K562 (cell line): ENCODE results near the gene VPS9D1. TPM values are rescaled to one million over a fixed set of nuclear protein-coding genes. Genes with fewer than 3 reads are reported as not detected.

ENCODE experiments used
- CCNT2 ChIP-seq: IDR thresholded peaks from 2 replicates; pipeline ENCODE4 v1.6.1; 2011; ENCODE audit warnings: borderline replicate concordance, low read depth, mild to moderate bottlenecking, moderate library complexity, mixed read lengths, low read length; ENCODE audit not compliant: insufficient read length; ENCODE audit errors: extremely low read depth
- CHD4 ChIP-seq: fragments of 200-600 bp; sonication (generic); IDR thresholded peaks from 3 replicates; pipeline ENCODE4 v1.6.1; 2012; ENCODE audit warnings: low read depth, mild to moderate bottlenecking, mixed read lengths, low read length, inconsistent platforms; ENCODE audit not compliant: insufficient read depth, insufficient replicate concordance, poor library complexity, severe bottlenecking
- CREBBP ChIP-seq: IDR thresholded peaks from one replicate; pipeline ENCODE4 v1.6.1; 2012; ENCODE audit warnings: low read depth, mild to moderate bottlenecking, control low read depth, inconsistent platforms, low read length
- KLF13 ChIP-seq: fragments of 450-650 bp; IDR thresholded peaks from 2 replicates; pipeline ENCODE4 v1.6.1; 2016; ENCODE audit warnings: missing genetic modification characterization, low read depth, mild to moderate bottlenecking, missing compliant biosample characterization, moderate library complexity, borderline replicate concordance
- MXI1 ChIP-seq: IDR thresholded peaks from 2 replicates; pipeline ENCODE4 v1.6.1; 2011; ENCODE audit warnings: low read depth, mild to moderate bottlenecking, improper control_type of control experiment, low read length
- MYC ChIP-seq, 2 experiments: fragments of 250-450 bp in 1 of 2; sonication (Bioruptor Pico) in 1 of 2; IDR thresholded peaks; 2 replicates each; pipeline versions ENCODE4 v1.5.1 to v1.6.1; 2012 to 2021; ENCODE audit warnings: low read depth in 2 of 2, borderline replicate concordance in 1 of 2, improper control_type of control experiment in 1 of 2, low read length in 1 of 2, mild to moderate bottlenecking in 1 of 2, moderate library complexity in 1 of 2
- RBFOX2 ChIP-seq: fragments of 200-400 bp; formaldehyde crosslinking; IDR thresholded peaks from 2 replicates; pipeline ENCODE4 v1.6.1; 2017; ENCODE audit warnings: low read depth, mild to moderate bottlenecking, low read length, moderate library complexity
- THRAP3 ChIP-seq: fragments of 450-650 bp; IDR thresholded peaks from 2 replicates; pipeline ENCODE4 v1.6.1; 2016; ENCODE audit warnings: mild to moderate bottlenecking, inconsistent platforms, borderline replicate concordance
- XRCC3 ChIP-seq: fragments of 450-650 bp; IDR thresholded peaks from 2 replicates; pipeline ENCODE4 v1.6.1; 2017; ENCODE audit warnings: mild to moderate bottlenecking, moderate library complexity
- ZBTB1 ChIP-seq: sonication (generic); formaldehyde crosslinking; IDR thresholded peaks from 2 replicates; pipeline ENCODE4 v1.8.1; 2023; ENCODE audit warnings: missing genetic modification reagents, low read depth, mild to moderate bottlenecking, borderline replicate concordance
- ZNF274 ChIP-seq: IDR thresholded peaks from 2 replicates; pipeline ENCODE4 v1.6.1; 2011; ENCODE audit warnings: low read depth, mild to moderate bottlenecking, low read length, moderate library complexity, borderline replicate concordance
- ZNF76 ChIP-seq: fragments of 250-450 bp; sonication (Bioruptor Pico); IDR thresholded peaks from 2 replicates; pipeline ENCODE4 v1.4.0; 2020; ENCODE audit warnings: mild to moderate bottlenecking, moderate library complexity, borderline replicate concordance
- ZNF778 ChIP-seq: fragments of 450-650 bp; formaldehyde crosslinking; IDR thresholded peaks from 2 replicates; pipeline ENCODE4 v1.4.0; 2020; ENCODE audit warnings: mild to moderate bottlenecking, moderate library complexity
- polyA plus RNA-seq, 8 experiments: library from polyadenylated mRNA; depleted of rRNA in 4 of 8; stranded (reverse) in 5 of 8; unstranded in 3 of 8; fragments of >200 nt; fragmentation: Nextera tagmentation in 2 of 8; fragmentation: Illumina TruSeq in 1 of 8; extraction: Ambion mirVana in 2 of 8; extraction: Trizol in 1 of 8; gene quantifications; 2 replicates each; pipeline versions ENCODE4 v1.2.1 to v1.2.3, GENCODE V29; 2011 to 2014; ENCODE audit warnings: inconsistent platforms in 1 of 8, missing spikeins in 1 of 8
- total RNA-seq, 7 experiments: library from RNA; depleted of rRNA in 6 of 7; stranded (reverse); fragments of >200 nt in 6 of 7; fragmentation: Illumina TruSeq in 2 of 7; extraction: Trizol in 2 of 7; gene quantifications; 2 replicates each; pipeline versions ENCODE4 v1.2.1 to v1.2.3, GENCODE V29; 2011 to 2021; ENCODE audit warnings: low replicate concordance in 1 of 7
- TF ChIP-seq, protein P1 (sequence below): fragments of 450-650 bp; IDR thresholded peaks from 2 replicates; pipeline ENCODE4 v1.6.1; 2014; ENCODE audit warnings: low read depth, mild to moderate bottlenecking, moderate library complexity, borderline replicate concordance
- TF ChIP-seq, protein P2 (sequence below): fragments of 250-450 bp; sonication (Bioruptor Pico); IDR thresholded peaks from 2 replicates; pipeline ENCODE4 v1.9.0; 2021; ENCODE audit warnings: mild to moderate bottlenecking, inconsistent platforms
- TF ChIP-seq, protein P3 (sequence below): fragments of 250-450 bp; sonication (Bioruptor Pico); IDR thresholded peaks from 2 replicates; pipeline ENCODE4 v1.5.0; 2021

VPS9D1 gene
- total and polyA plus RNA-seq, 9 of the 15 experiments (the other 6 are each of a cell fraction or from before 2014, with no cell fraction given), result 0.33 to 3.1 (median 1.1) TPM

DNA sequence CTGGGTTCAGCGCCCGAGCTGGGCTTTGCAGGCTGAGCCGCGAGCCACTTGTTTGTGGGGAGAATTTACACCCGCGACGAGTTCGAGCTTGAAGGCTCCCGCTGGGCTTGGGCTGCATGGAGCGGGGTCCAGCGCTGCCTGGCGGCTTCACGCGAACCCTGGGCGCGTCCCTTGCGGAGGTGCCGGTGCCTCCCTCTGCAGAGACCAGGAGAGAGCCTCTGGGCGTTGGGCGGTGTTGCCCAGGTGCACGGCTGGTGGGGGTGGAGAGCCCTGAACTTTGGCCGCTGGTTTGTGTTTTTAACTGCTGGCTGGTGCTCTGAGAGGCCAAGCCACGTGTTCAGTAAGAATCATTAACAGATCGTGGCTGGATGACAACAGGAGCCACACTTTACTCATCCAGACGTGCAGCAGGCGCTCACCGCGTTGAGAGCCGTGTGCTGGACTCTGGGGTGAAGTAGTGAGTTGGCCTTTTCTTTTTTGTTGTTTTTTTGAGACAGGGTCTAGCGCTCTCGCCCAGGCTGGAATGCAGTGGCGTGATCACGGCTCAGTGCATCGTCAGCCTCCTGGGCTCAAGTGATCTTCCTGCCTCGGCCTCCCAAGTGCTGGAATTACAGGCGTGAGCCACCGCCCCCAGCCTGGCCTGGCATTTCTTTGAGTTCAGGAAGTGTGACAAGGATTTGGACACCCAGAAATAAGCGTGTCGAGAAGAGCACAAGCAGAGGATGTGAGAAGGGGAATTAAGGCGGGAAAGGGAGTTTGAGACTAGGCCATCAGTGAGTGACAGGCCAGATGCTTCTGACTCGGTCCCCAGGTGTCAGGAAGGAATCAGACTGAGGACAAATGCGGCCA is 33.4 kb downstream of the VPS9D1 start (continued):
- TF ChIP-seq KLF13 (tag) (no peak), CREBBP (no peak), THRAP3 (no peak), ZNF274 (no peak), MYC (IDR thresholded peaks at IDR 0.05; ENCODE audit: low read depth, low read length) (0 out of 2 replicates have a peak, but pooled peaks have one; percentile 39), MYC (CRISPR knock-in tag; IDR thresholded peaks at IDR 0.05; ENCODE audit: borderline replicate concordance, low read depth) (no peak), ZNF778 (no peak), ZNF76 (CRISPR knock-in tag) (0 out of 2 replicates have a peak, but pooled peaks have one; percentile 35), MXI1 (0 out of 2 replicates have a peak, but pooled peaks have one; percentile 43), RBFOX2 (peak; percentile 32; the same call in 1 of the 2 replicates), XRCC3 (no peak), CCNT2 (peak; percentile 11), ZBTB1 (CRISPR knock-in tag) (0 out of 2 replicates have a peak, but pooled peaks have one; percentile 34), CHD4 (no peak)
- TF ChIP-seq, protein P1, sequence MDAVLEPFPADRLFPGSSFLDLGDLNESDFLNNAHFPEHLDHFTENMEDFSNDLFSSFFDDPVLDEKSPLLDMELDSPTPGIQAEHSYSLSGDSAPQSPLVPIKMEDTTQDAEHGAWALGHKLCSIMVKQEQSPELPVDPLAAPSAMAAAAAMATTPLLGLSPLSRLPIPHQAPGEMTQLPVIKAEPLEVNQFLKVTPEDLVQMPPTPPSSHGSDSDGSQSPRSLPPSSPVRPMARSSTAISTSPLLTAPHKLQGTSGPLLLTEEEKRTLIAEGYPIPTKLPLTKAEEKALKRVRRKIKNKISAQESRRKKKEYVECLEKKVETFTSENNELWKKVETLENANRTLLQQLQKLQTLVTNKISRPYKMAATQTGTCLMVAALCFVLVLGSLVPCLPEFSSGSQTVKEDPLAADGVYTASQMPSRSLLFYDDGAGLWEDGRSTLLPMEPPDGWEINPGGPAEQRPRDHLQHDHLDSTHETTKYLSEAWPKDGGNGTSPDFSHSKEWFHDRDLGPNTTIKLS, result no peak
- TF ChIP-seq, protein P2, sequence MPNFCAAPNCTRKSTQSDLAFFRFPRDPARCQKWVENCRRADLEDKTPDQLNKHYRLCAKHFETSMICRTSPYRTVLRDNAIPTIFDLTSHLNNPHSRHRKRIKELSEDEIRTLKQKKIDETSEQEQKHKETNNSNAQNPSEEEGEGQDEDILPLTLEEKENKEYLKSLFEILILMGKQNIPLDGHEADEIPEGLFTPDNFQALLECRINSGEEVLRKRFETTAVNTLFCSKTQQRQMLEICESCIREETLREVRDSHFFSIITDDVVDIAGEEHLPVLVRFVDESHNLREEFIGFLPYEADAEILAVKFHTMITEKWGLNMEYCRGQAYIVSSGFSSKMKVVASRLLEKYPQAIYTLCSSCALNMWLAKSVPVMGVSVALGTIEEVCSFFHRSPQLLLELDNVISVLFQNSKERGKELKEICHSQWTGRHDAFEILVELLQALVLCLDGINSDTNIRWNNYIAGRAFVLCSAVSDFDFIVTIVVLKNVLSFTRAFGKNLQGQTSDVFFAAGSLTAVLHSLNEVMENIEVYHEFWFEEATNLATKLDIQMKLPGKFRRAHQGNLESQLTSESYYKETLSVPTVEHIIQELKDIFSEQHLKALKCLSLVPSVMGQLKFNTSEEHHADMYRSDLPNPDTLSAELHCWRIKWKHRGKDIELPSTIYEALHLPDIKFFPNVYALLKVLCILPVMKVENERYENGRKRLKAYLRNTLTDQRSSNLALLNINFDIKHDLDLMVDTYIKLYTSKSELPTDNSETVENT (CRISPR knock-in tag), result no peak
- TF ChIP-seq, protein P3, sequence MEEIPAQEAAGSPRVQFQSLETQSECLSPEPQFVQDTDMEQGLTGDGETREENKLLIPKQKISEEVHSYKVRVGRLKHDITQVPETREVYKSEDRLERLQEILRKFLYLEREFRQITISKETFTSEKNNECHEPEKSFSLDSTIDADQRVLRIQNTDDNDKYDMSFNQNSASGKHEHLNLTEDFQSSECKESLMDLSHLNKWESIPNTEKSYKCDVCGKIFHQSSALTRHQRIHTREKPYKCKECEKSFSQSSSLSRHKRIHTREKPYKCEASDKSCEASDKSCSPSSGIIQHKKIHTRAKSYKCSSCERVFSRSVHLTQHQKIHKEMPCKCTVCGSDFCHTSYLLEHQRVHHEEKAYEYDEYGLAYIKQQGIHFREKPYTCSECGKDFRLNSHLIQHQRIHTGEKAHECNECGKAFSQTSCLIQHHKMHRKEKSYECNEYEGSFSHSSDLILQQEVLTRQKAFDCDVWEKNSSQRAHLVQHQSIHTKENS, result no peak
